IMR-90 (cell line): Measurements from ENCODE around the gene UBE2C. TPM values are rescaled to one million over a fixed set of nuclear protein-coding genes. Genes with fewer than 3 reads are reported as not detected.

ENCODE experiments used
- ATAC-seq: fragments of 200-7000 bp; cut with Tn5 transposase; 2 replicates; pipeline ENCODE4 v1.9.1; 2020; ENCODE audit warnings: low read depth, mild to moderate bottlenecking, moderate library complexity
- BruUV-seq: library from RNA; stranded (reverse); fragments of 400-500 nt; replicated peaks from 2 replicates; lab custom pipeline; 2021; lab: Mats Ljungman, UMichigan
- CTCF ChIA-PET: fragments of 300-600 bp; formaldehyde crosslinking; extraction: SDS; loops from one replicate; lab custom pipeline; 2021; ENCODE audit warnings: antibody characterized with exemption; lab: Yijun Ruan, JAX
- POLR2A ChIA-PET: fragments of 300-600 bp; sonication (Branson Sonifier 250); formaldehyde crosslinking; loops from one replicate; lab custom pipeline; 2022; ENCODE audit warnings: antibody characterized with exemption; ENCODE audit not compliant: unreplicated experiment; lab: Charles Lee
- DNase-seq: peaks from one replicate; pipeline ENCODE4 v3.0.0; 2013
- H2AFZ ChIP-seq: replicated peaks from 2 replicates; pipeline ENCODE3; 2013; ENCODE audit warnings: low read length, mild to moderate bottlenecking; ENCODE audit not compliant: poor library complexity
- H2AK5ac ChIP-seq: 2 replicates; pipeline ENCODE4 v1.6.1; 2013; ENCODE audit warnings: low read depth, low read length, inconsistent platforms
- H2AK9ac ChIP-seq: replicated peaks from 2 replicates; pipeline ENCODE3; 2013; ENCODE audit warnings: mild to moderate bottlenecking, low read depth, low read length, moderate library complexity; ENCODE audit not compliant: poor library complexity
- H2BK120ac ChIP-seq: 2 replicates; pipeline ENCODE4 v1.6.1; 2013; ENCODE audit warnings: low read depth, low read length, inconsistent platforms
- H2BK15ac ChIP-seq: 3 replicates; pipeline ENCODE4 v1.6.1; 2013; ENCODE audit warnings: low read depth, low read length, inconsistent platforms
- H2BK20ac ChIP-seq: 2 replicates; pipeline ENCODE4 v1.6.1; 2013; ENCODE audit warnings: low read depth, mild to moderate bottlenecking, inconsistent platforms, low read length, moderate library complexity
- H2BK5ac ChIP-seq: 2 replicates; pipeline ENCODE4 v1.6.1; 2013; ENCODE audit warnings: mild to moderate bottlenecking, low read depth, low read length, inconsistent platforms; ENCODE audit not compliant: poor library complexity, severe bottlenecking
- H3K14ac ChIP-seq: replicated peaks from 2 replicates; pipeline ENCODE4 v1.6.1; 2013; ENCODE audit warnings: low read depth, low read length, inconsistent platforms
- H3K18ac ChIP-seq: 2 replicates; pipeline ENCODE4 v1.6.1; 2013; ENCODE audit warnings: low read depth, low read length, control low read depth
- H3K23ac ChIP-seq: 2 replicates; pipeline ENCODE4 v1.6.1; 2013; ENCODE audit warnings: low read depth, low read length, inconsistent platforms
- H3K27ac ChIP-seq: 2 replicates; pipeline ENCODE4 v1.5.1; 2013; ENCODE audit warnings: mild to moderate bottlenecking, control low read depth, low read length; ENCODE audit not compliant: insufficient read depth
- H3K27me3 ChIP-seq: 2 replicates; pipeline ENCODE4 v1.6.1; 2013; ENCODE audit warnings: low read length; ENCODE audit not compliant: control insufficient read depth, insufficient read depth
- H3K36me3 ChIP-seq: 2 replicates; pipeline ENCODE4 v1.6.1; 2013; ENCODE audit warnings: low read length, mixed read lengths; ENCODE audit not compliant: control insufficient read depth, insufficient read depth
- H3K4ac ChIP-seq: 2 replicates; pipeline ENCODE4 v1.6.1; 2013; ENCODE audit warnings: low read depth, low read length, inconsistent platforms
- H3K4me1 ChIP-seq: 2 replicates; pipeline ENCODE4 v1.6.1; 2013; ENCODE audit warnings: low read length, mixed read lengths; ENCODE audit not compliant: control insufficient read depth, insufficient read depth
- H3K4me2 ChIP-seq: 2 replicates; pipeline ENCODE4 v1.6.1; 2013; ENCODE audit warnings: low read depth, mild to moderate bottlenecking, control low read depth, low read length, moderate library complexity
- H3K4me3 ChIP-seq: 2 replicates; pipeline ENCODE4 v1.5.1; 2013; ENCODE audit warnings: low read depth, mild to moderate bottlenecking, control low read depth, low read length, moderate library complexity; ENCODE audit not compliant: insufficient read depth
- H3K56ac ChIP-seq: 2 replicates; pipeline ENCODE4 v1.6.1; 2013; ENCODE audit warnings: low read length, inconsistent platforms; ENCODE audit not compliant: insufficient read depth; ENCODE audit errors: extremely low read depth
- H3K79me1 ChIP-seq, 2 experiments: 2 replicates each; pipeline ENCODE4 v1.6.1; 2013; ENCODE audit warnings: low read length in 2 of 2, inconsistent platforms in 1 of 2, low read depth in 1 of 2
- H3K9ac ChIP-seq: 2 replicates; pipeline ENCODE4 v1.6.1; 2013; ENCODE audit warnings: low read depth, low read length, control low read depth
- H3K9me1 ChIP-seq: 2 replicates; pipeline ENCODE4 v1.6.1; 2013; ENCODE audit warnings: low read length, inconsistent platforms; ENCODE audit not compliant: insufficient read depth
- H3K9me3 ChIP-seq: 2 replicates; pipeline ENCODE4 v1.6.1; 2013; ENCODE audit warnings: low read length; ENCODE audit not compliant: control insufficient read depth, insufficient read depth
- H4K20me1 ChIP-seq: 2 replicates; pipeline ENCODE4 v1.6.1; 2013; ENCODE audit warnings: low read length, inconsistent platforms; ENCODE audit not compliant: insufficient read depth
- H4K5ac ChIP-seq: 2 replicates; pipeline ENCODE4 v1.6.1; 2013; ENCODE audit warnings: mild to moderate bottlenecking, low read depth, low read length, control low read depth
- H4K8ac ChIP-seq, 2 experiments: 2 replicates each; pipeline ENCODE4 v1.6.1; 2013; ENCODE audit warnings: low read depth in 2 of 2, low read length in 2 of 2, control low read depth in 1 of 2, inconsistent platforms in 1 of 2
- H4K91ac ChIP-seq: 2 replicates; pipeline ENCODE4 v1.6.1; 2013; ENCODE audit warnings: low read depth, low read length, inconsistent platforms; ENCODE audit not compliant: insufficient read depth
- BHLHE40 ChIP-seq: fragments of 150-350 bp; IDR thresholded peaks from 2 replicates; pipeline ENCODE4 v1.6.1; 2016; ENCODE audit warnings: mild to moderate bottlenecking, low read depth, low read length
- FOS ChIP-seq: fragments of 150-350 bp; IDR thresholded peaks from 2 replicates; pipeline ENCODE4 v1.6.1; 2016; ENCODE audit warnings: low read depth, low read length
- MAFK ChIP-seq: IDR thresholded peaks from 2 replicates; pipeline ENCODE4 v1.6.1; 2012; ENCODE audit warnings: low read depth, low read length, improper control_type of control experiment
- NFE2L2 ChIP-seq: fragments of 150-350 bp; IDR thresholded peaks from 2 replicates; pipeline ENCODE4 v1.6.1; 2016; ENCODE audit warnings: low read depth, mild to moderate bottlenecking, low read length
- POLR2A ChIP-seq: IDR thresholded peaks from 2 replicates; pipeline ENCODE4 v1.6.1; 2012; ENCODE audit warnings: mild to moderate bottlenecking, low read depth, low read length
- RAD21 ChIP-seq: IDR thresholded peaks from 2 replicates; pipeline ENCODE4 v1.6.1; 2012; ENCODE audit warnings: low read length, improper control_type of control experiment
- RCOR1 ChIP-seq: IDR thresholded peaks from 2 replicates; pipeline ENCODE4 v1.6.1; 2012; ENCODE audit warnings: mild to moderate bottlenecking, low read length, improper control_type of control experiment; ENCODE audit not compliant: insufficient replicate concordance
- SMC3 ChIP-seq: fragments of 150-350 bp; IDR thresholded peaks from 2 replicates; pipeline ENCODE4 v1.6.1; 2016; ENCODE audit warnings: low read depth, mild to moderate bottlenecking, antibody characterized with exemption, low read length, moderate library complexity
- WGBS, 2 experiments: methylation state at CpG; one replicate each; pipeline versions ENCODE4 v1.1.5 to v1.1.7; 2013; ENCODE audit warnings: missing lambda C conversion rate in 2 of 2; ENCODE audit not compliant: insufficient read length in 1 of 2; ENCODE audit errors: extremely low coverage in 2 of 2; 5-methylcytosine and 5-hydroxymethylcytosine counted together
- dilution Hi-C: fragments of 300-500 bp; cut with HindIII; formaldehyde crosslinking; loops from one replicate; pipeline ENCODE4 v1.14.3; 2018; ENCODE audit warnings: low sequenced_read_pairs; ENCODE audit not compliant: unreplicated experiment
- in situ Hi-C: fragments of 300-500 bp; cut with MboI; formaldehyde crosslinking; loops from 3 replicates; pipeline ENCODE4 v1.14.3; 2019; ENCODE audit warnings: low sequenced_read_pairs, inconsistent platforms, mixed read lengths
- intact Hi-C: fragments of 100-400 bp; cut with micrococcal nuclease; formaldehyde crosslinking; loops from 2 replicates; pipeline ENCODE4 v1.10.0; 2022
- polyA plus RNA-seq, 3 experiments: library from polyadenylated mRNA; depleted of rRNA; stranded (reverse); fragments of >200 nt; gene quantifications; 2 replicates each; pipeline ENCODE4 v1.2.3, GENCODE V29; 2012; ENCODE audit warnings: low replicate concordance in 1 of 3
- total RNA-seq: library from RNA; depleted of rRNA; stranded (reverse); fragments of >200 nt; gene quantifications from 2 replicates; pipeline ENCODE4 v1.2.3, GENCODE V29; 2012
- TF ChIP-seq, protein P1 (sequence below): conservative IDR thresholded peaks from 2 replicates; pipeline ENCODE4 v1.5.1; 2012; ENCODE audit warnings: mild to moderate bottlenecking, low read depth, low read length, improper control_type of control experiment

UBE2C gene
- total and polyA plus RNA-seq, 2 of the 4 experiments (the other 2 are of a cell fraction): 43.4 to 120 TPM

DNA sequence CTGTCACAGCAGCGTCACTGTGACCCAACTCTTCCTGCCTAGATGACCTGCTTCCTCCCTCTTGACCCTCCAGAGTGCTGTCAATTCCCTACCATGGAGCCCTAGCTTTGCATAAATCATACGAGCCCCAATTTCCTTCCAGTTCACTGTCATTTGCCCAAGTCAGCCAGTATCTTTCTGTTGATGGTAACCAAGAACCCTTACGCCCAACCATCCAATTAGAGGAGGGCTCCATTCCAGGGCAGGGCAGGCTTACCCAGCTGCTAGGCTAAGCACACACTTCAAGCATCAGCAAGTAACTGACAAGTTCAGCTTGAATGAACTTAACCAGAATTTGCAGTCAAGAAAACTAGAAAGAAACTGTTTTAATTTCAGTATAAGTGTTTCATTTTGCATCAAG, 46.5 kb upstream of the UBE2C start:
- H4K91ac ChIP-seq: no peak overlapping the region
- H3K56ac ChIP-seq: no peak overlapping the region
- no peak overlapping the region for H4K8ac ChIP-seq
- no peak overlapping the region for H2BK15ac ChIP-seq
- ChIA-PET CTCF (no interaction called here), POLR2A (no interaction called here)
- H3K14ac ChIP-seq: no peak overlapping the region
- H3K23ac ChIP-seq: no peak overlapping the region
- no peak overlapping the region for H3K4me3 ChIP-seq
- H3K4me2 ChIP-seq: no peak overlapping the region
- no peaks in the 10 kb centered on the region for H4K20me1 ChIP-seq
- H3K9ac ChIP-seq: no peak overlapping the region
- dilution Hi-C loops: no loop called here
- H3K4ac ChIP-seq: no peak overlapping the region
- in situ Hi-C loops: loop anchor here (25.0 kb wide), 1 partner anchor 229 kb away; the partner anchor contains the start of genes EPPIN and WFDC6
- H3K18ac ChIP-seq: no peak overlapping the region
- no peak overlapping the region for H2BK5ac ChIP-seq
- H4K5ac ChIP-seq: no peak overlapping the region
- no peak overlapping the region for H3K27ac ChIP-seq
- DNase-seq (no peak), ATAC-seq (no peak)
- H2AK9ac ChIP-seq: no peak overlapping the region
- no peak overlapping the region for H2BK120ac ChIP-seq
- no peaks in the 10 kb centered on the region for H3K4me1 ChIP-seq
- no peak overlapping the region for H2BK20ac ChIP-seq
- intact Hi-C loops: no loop called here
- BruUV-seq: no TSS peak
- no peaks in the 10 kb centered on the region for H3K79me1 ChIP-seq
- WGBS, 2 experiments: no CpG with 5 or more reads among the region's 3 CpGs
- H3K36me3 ChIP-seq: no peaks in the 10 kb centered on the region
- H3K9me3 ChIP-seq: no peaks in the 10 kb centered on the region
- no peak overlapping the region for H2AK5ac ChIP-seq
- peaks cover 14% of the 10 kb centered on the region for H3K27me3 ChIP-seq
- no peak for TF ChIP-seq SMC3
- no peak for TF ChIP-seq RCOR1
- no peak for TF ChIP-seq BHLHE40
- TF ChIP-seq FOS: no peak
- TF ChIP-seq MAFK: no peak
- no peak for TF ChIP-seq RAD21
- TF ChIP-seq, protein P1, sequence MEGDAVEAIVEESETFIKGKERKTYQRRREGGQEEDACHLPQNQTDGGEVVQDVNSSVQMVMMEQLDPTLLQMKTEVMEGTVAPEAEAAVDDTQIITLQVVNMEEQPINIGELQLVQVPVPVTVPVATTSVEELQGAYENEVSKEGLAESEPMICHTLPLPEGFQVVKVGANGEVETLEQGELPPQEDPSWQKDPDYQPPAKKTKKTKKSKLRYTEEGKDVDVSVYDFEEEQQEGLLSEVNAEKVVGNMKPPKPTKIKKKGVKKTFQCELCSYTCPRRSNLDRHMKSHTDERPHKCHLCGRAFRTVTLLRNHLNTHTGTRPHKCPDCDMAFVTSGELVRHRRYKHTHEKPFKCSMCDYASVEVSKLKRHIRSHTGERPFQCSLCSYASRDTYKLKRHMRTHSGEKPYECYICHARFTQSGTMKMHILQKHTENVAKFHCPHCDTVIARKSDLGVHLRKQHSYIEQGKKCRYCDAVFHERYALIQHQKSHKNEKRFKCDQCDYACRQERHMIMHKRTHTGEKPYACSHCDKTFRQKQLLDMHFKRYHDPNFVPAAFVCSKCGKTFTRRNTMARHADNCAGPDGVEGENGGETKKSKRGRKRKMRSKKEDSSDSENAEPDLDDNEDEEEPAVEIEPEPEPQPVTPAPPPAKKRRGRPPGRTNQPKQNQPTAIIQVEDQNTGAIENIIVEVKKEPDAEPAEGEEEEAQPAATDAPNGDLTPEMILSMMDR: no peak
- TF ChIP-seq POLR2A: no peak
- TF ChIP-seq NFE2L2: no peak
- no peaks in the 10 kb centered on the region for H3K9me1 ChIP-seq
- H2AFZ ChIP-seq: no peak overlapping the region
